NCI-H774 (cell line): Measurements from ENCODE around the gene GPD1L.
"Not testable (repeated sequence)": the region's sequence is repeated elsewhere in the genome, so short reads cannot be mapped to it uniquely, and the experiment has no call there.

Experiments used
- DNase-seq: peaks from one replicate; lab custom pipeline; 2025; lab: John Stamatoyannopoulos, UW

GPD1L gene

GRCh38 chr3:32105291-32106131 is 909 bp upstream of the GPD1L start:
- DNase-seq = no peak

- DNase-seq = no peak
Measured at GRCh38 chr3:32106929-32107362, 526 bp downstream of the GPD1L start.

GRCh38 chr3:32108224-32108623 is 1.8 kb downstream of the GPD1L start:
- DNase-seq = not testable (repeated sequence)

- DNase-seq = no peak
Measured at GRCh38 chr3:32109256-32109655, 2.8 kb downstream of the GPD1L start.

- no peak for DNase-seq
Measured at GRCh38 chr3:32110233-32110760, 3.9 kb downstream of the GPD1L start.

GRCh38 chr3:32111560-32111959 is 5.1 kb downstream of the GPD1L start:
- no peak for DNase-seq

- no peak for DNase-seq
Measured at GRCh38 chr3:32113566-32113965, 7.1 kb downstream of the GPD1L start.

GRCh38 chr3:32113981-32114545 is 7.6 kb downstream of the GPD1L start:
- no peak for DNase-seq

GRCh38 chr3:32114546-32115386 is 8.3 kb downstream of the GPD1L start:
- not testable (repeated sequence) for DNase-seq

- peak; percentile 1 for DNase-seq
Measured at GRCh38 chr3:32117320-32117719, 10.9 kb downstream of the GPD1L start.

GRCh38 chr3:32118215-32118614 is 11.8 kb downstream of the GPD1L start:
- no peak for DNase-seq

GRCh38 chr3:32120471-32120870 is 14.1 kb downstream of the GPD1L start:
- no peak for DNase-seq

GRCh38 chr3:32121137-32121536 is 14.7 kb downstream of the GPD1L start:
- DNase-seq = no peak

GRCh38 chr3:32123620-32124019 is 17.2 kb downstream of the GPD1L start:
- no peak for DNase-seq

- DNase-seq = no peak
Measured at GRCh38 chr3:32125012-32125411, 18.6 kb downstream of the GPD1L start.

- no peak for DNase-seq
Measured at GRCh38 chr3:32126305-32127015, 20.0 kb downstream of the GPD1L start.

GRCh38 chr3:32127219-32127826 is 20.9 kb downstream of the GPD1L start:
- no peak for DNase-seq

- DNase-seq = no peak
Measured at GRCh38 chr3:32128936-32129335, 22.5 kb downstream of the GPD1L start.

- DNase-seq = no peak
Measured at GRCh38 chr3:32129832-32130231, 23.4 kb downstream of the GPD1L start.

GRCh38 chr3:32132121-32132520 is 25.7 kb downstream of the GPD1L start:
- DNase-seq = no peak

- DNase-seq = no peak
Measured at GRCh38 chr3:32132706-32133105, 26.3 kb downstream of the GPD1L start.
